Keratinocyte (primary cell): ENCODE data around the gene CDH6. TPM values are rescaled to one million over a fixed set of nuclear protein-coding genes. Genes with fewer than 3 reads are reported as not detected.

ENCODE experiments used
- DNase-seq: peaks from one replicate; pipeline ENCODE4 v3.0.0-alpha.2; 2011; ENCODE audit warnings: low read depth, missing footprints, low spot score
- FAIRE-seq: peaks from 2 replicates; lab custom pipeline; 2011; peaks lifted over from hg19 to GRCh38; lab: Jason Lieb, UNC
- H2AFZ ChIP-seq: 2 replicates; pipeline ENCODE4 v1.6.0; 2012; ENCODE audit warnings: low read length, control low read depth, inconsistent platforms; ENCODE audit not compliant: control insufficient read depth
- H3K27ac ChIP-seq: 2 replicates; pipeline ENCODE4 v1.5.1; 2011; ENCODE audit warnings: low read length; ENCODE audit not compliant: control insufficient read depth, insufficient read depth
- H3K27me3 ChIP-seq: 3 replicates; pipeline ENCODE4 v1.6.0; 2011; ENCODE audit warnings: low read length; ENCODE audit not compliant: control insufficient read depth, insufficient read depth; ENCODE audit errors: extremely low read depth
- H3K36me3 ChIP-seq, 2 experiments: 2 replicates in 1 of 2; 3 replicates in 1 of 2; pipeline ENCODE4 v1.5.1; 2011; ENCODE audit warnings: low read length in 2 of 2, mild to moderate bottlenecking in 1 of 2; ENCODE audit not compliant: control insufficient read depth in 2 of 2, insufficient read depth in 2 of 2; ENCODE audit errors: extremely low read depth in 1 of 2
- H3K4me1 ChIP-seq: 3 replicates; pipeline ENCODE4 v1.5.1; 2011; ENCODE audit warnings: low read length; ENCODE audit not compliant: control insufficient read depth, insufficient read depth; ENCODE audit errors: extremely low read depth
- H3K4me2 ChIP-seq: 3 replicates; pipeline ENCODE4 v1.6.0; 2011; ENCODE audit warnings: low read depth, low read length; ENCODE audit not compliant: control insufficient read depth, insufficient read depth; ENCODE audit errors: extremely low read depth
- H3K4me3 ChIP-seq, 3 experiments: fragments of 200-600 bp in 1 of 3; sonication (generic) in 1 of 3; 2 replicates in 2 of 3; 3 replicates in 1 of 3; pipeline ENCODE4 v1.5.1; 2011 to 2016; ENCODE audit warnings: low read length in 3 of 3, mild to moderate bottlenecking in 3 of 3, control low read depth in 2 of 3, inconsistent platforms in 1 of 3, low read depth in 1 of 3, mixed read lengths in 1 of 3, mixed run types in 1 of 3, moderate library complexity in 1 of 3; ENCODE audit not compliant: control insufficient read depth in 2 of 3, insufficient read depth in 2 of 3; ENCODE audit errors: extremely low read depth in 1 of 3
- H3K79me2 ChIP-seq: 2 replicates; pipeline ENCODE4 v1.6.0; 2012; ENCODE audit warnings: low read length; ENCODE audit not compliant: control insufficient read depth, insufficient read depth
- H3K9ac ChIP-seq: 3 replicates; pipeline ENCODE4 v1.6.0; 2011; ENCODE audit warnings: low read length; ENCODE audit not compliant: control insufficient read depth, insufficient read depth; ENCODE audit errors: extremely low read depth
- H3K9me1 ChIP-seq: 3 replicates; pipeline ENCODE4 v1.6.0; 2011; ENCODE audit warnings: low read length; ENCODE audit not compliant: control insufficient read depth, insufficient read depth; ENCODE audit errors: extremely low read depth
- H3K9me3 ChIP-seq: 2 replicates; pipeline ENCODE4 v1.5.1; 2012; ENCODE audit warnings: low read depth, low read length; ENCODE audit not compliant: control insufficient read depth
- H4K20me1 ChIP-seq: 3 replicates; pipeline ENCODE4 v1.6.0; 2011; ENCODE audit warnings: low read length; ENCODE audit not compliant: control insufficient read depth, insufficient read depth; ENCODE audit errors: extremely low read depth
- CTCF ChIP-seq, 3 experiments: IDR thresholded peaks in 1 of 3; conservative IDR thresholded peaks in 1 of 3; optimal IDR thresholded peaks in 1 of 3; 2 replicates in 2 of 3; 3 replicates in 1 of 3; pipeline versions ENCODE3 to v1.5.1; 2011; ENCODE audit warnings: low read length in 3 of 3, mild to moderate bottlenecking in 3 of 3, moderate library complexity in 2 of 3, control low read depth in 1 of 3, inconsistent platforms in 1 of 3; ENCODE audit not compliant: insufficient read depth in 2 of 3; ENCODE audit errors: extremely low read depth in 1 of 3
- EZH2 ChIP-seq: IDR thresholded peaks from one replicate; pipeline ENCODE4 v1.6.1; 2012; ENCODE audit warnings: inconsistent platforms, mild to moderate bottlenecking, low read length, moderate library complexity
- dilution Hi-C: fragments of 300-500 bp; cut with MboI; formaldehyde crosslinking; loops from one replicate; pipeline ENCODE4 v1.7.0; 2020; ENCODE audit warnings: low sequenced_read_pairs; ENCODE audit not compliant: extremely low pct_ligation_motif_present
- polyA plus RNA-seq, 5 experiments: library from polyadenylated mRNA; depleted of rRNA in 3 of 5; stranded (reverse) in 3 of 5; stranded (forward) in 1 of 5; unstranded in 1 of 5; fragments of >200 nt; gene quantifications; 1 replicate in 1 of 5; 2 replicates in 3 of 5; 3 replicates in 1 of 5; pipeline versions ENCODE4 v1.2.1 to v1.2.3, GENCODE V29; 2011 to 2012; ENCODE audit warnings: missing spikeins in 2 of 5, low read depth in 1 of 5, low replicate concordance in 1 of 5

CDH6 gene
- polyA plus RNA-seq, 1 donor (not counting 4 experiments of a cell fraction or from before 2014, with no cell fraction given) = not detected

GRCh38 chr5:31280210-31280609 is 86.7 kb downstream of the CDH6 start:
- dilution Hi-C loops = no loop called here
- TF ChIP-seq CTCF (optimal IDR thresholded peaks at IDR 0.05 in 1 of 3, IDR thresholded peaks at IDR 0.05 in 1 of 3, conservative IDR thresholded peaks at IDR 0.05 in 1 of 3; ENCODE audit: extremely low read depth in 1 of 3, insufficient read depth in 2 of 3, low read length in 3 of 3) (no peak), EZH2 (no peak)
- DNase-seq (no peak), FAIRE-seq (no peak)
- Histone ChIP-seq H2AFZ (no peak overlapping the region), H3K4me3 (no peak overlapping the region), H3K9me3 (no peaks in the 10 kb centered on the region), H3K9me1 (no peaks in the 10 kb centered on the region), H3K9ac (no peak overlapping the region), H3K36me3 (no peaks in the 10 kb centered on the region), H4K20me1 (no peaks in the 10 kb centered on the region), H3K4me1 (no peaks in the 10 kb centered on the region), H3K79me2 (no peaks in the 10 kb centered on the region), H3K4me2 (no peak overlapping the region), H3K27ac (no peak overlapping the region), H3K27me3 (no peaks in the 10 kb centered on the region)

DNA sequence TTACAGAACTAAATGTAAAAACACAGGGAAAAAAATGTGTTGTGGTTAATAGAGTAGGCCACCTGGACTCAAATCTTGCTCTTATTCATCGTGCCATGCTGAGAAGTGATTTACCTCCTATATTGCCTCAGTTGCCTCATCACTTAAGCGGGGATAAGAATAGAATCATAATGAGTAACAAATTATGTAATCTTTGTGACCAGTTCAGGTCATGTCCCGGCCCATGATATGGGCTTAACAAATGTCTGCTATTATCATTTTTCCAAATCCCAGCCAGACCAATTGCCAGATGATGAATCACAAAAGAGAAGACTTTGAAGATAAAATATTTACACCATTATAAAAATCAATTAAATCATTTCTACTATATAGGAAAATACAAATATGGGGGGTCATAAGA is 89.8 kb downstream of the CDH6 start:
- no peak overlapping the region for H3K27ac ChIP-seq
- H3K27me3 ChIP-seq = no peaks in the 10 kb centered on the region
- no peaks in the 10 kb centered on the region for H3K4me1 ChIP-seq
- dilution Hi-C loops = no loop called here
- H3K9ac ChIP-seq = no peak overlapping the region
- H3K4me2 ChIP-seq = no peak overlapping the region
- FAIRE-seq = no peak
- no peaks in the 10 kb centered on the region for H3K36me3 ChIP-seq
- H3K4me3 ChIP-seq = no peak overlapping the region
- TF ChIP-seq CTCF (optimal IDR thresholded peaks at IDR 0.05 in 1 of 3, IDR thresholded peaks at IDR 0.05 in 1 of 3, conservative IDR thresholded peaks at IDR 0.05 in 1 of 3; ENCODE audit: extremely low read depth in 1 of 3, insufficient read depth in 2 of 3, low read length in 3 of 3) (no peak), EZH2 (no peak)
- DNase-seq = no peak
- no peaks in the 10 kb centered on the region for H3K79me2 ChIP-seq
- H3K9me3 ChIP-seq = no peaks in the 10 kb centered on the region
- H3K9me1 ChIP-seq = no peaks in the 10 kb centered on the region
- H2AFZ ChIP-seq = no peak overlapping the region
- no peaks in the 10 kb centered on the region for H4K20me1 ChIP-seq
